OCI-LY1 (cell line): ENCODE measurements around the gene DTX1.

ENCODE experiments used
- EZH2 ChIP-seq: fragments of 200-600 bp; sonication (generic), shearing (Covaris generic); IDR thresholded peaks from 2 replicates; pipeline ENCODE4 v1.8.0; 2017; ENCODE audit warnings: borderline replicate concordance, mixed run types, mild to moderate bottlenecking, antibody characterized with exemption, low read length, moderate library complexity, mixed read lengths
- TF ChIP-seq, protein P1 (sequence below): fragments of 200-600 bp; sonication (generic), shearing (Covaris generic); IDR thresholded peaks from 2 replicates; pipeline ENCODE4 v1.5.1; 2017; ENCODE audit warnings: mild to moderate bottlenecking, antibody characterized with exemption, low read length, moderate library complexity, mixed read lengths

DNA sequence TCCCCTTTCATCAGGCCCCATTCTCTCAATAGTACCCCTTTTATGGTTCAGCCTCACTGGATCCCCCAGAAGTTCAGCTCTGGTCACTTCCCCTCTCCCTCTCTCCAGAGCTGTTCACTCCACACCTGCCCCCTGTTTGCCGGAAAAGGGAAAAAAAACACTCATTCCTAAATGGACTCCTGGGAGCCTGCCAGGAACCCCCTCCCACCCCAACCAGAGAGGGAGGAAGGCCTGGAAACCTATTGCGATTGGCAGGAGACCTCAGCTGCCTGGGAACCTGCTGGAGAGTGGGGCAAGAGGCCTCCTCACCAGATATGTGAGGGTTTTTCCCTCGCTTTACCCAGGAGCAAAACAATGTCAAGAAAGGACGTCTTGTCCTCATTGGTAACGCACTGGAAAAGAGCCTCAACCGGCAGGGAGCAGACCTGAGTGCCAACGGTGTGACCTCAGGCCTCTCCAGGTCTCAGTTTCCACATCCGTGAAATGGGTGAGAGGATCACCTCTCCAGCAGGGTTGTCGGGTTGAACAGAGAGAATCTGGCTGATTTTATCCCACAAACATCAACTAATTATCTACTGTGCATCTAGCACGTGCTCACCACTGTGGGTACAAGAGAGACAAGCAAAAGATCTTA lies 4.6 kb downstream of the DTX1 start:
- TF ChIP-seq, protein P1, sequence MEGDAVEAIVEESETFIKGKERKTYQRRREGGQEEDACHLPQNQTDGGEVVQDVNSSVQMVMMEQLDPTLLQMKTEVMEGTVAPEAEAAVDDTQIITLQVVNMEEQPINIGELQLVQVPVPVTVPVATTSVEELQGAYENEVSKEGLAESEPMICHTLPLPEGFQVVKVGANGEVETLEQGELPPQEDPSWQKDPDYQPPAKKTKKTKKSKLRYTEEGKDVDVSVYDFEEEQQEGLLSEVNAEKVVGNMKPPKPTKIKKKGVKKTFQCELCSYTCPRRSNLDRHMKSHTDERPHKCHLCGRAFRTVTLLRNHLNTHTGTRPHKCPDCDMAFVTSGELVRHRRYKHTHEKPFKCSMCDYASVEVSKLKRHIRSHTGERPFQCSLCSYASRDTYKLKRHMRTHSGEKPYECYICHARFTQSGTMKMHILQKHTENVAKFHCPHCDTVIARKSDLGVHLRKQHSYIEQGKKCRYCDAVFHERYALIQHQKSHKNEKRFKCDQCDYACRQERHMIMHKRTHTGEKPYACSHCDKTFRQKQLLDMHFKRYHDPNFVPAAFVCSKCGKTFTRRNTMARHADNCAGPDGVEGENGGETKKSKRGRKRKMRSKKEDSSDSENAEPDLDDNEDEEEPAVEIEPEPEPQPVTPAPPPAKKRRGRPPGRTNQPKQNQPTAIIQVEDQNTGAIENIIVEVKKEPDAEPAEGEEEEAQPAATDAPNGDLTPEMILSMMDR: peak; percentile 15; the same call in 1 of the 2 replicates
- no peak for TF ChIP-seq EZH2
